KBM-7 (cell line): ENCODE data around the gene TBPL1.

Experiments used
- DNase-seq: peaks from one replicate; pipeline ENCODE4 v3.0.0-alpha.2; 2015
- in situ Hi-C: fragments of 300-500 bp; cut with MboI; formaldehyde crosslinking; loops from 2 replicates; pipeline ENCODE4 v1.14.3; 2020; ENCODE audit warnings: low sequenced_read_pairs, low pct_unique_long_range_greater_than_20kb, mixed read lengths

TBPL1 gene

GRCh38 chr6:133951227-133951626 lies 1.8 kb upstream of the TBPL1 start:
- DNase-seq = no peak

GRCh38 chr6:133951881-133952814 lies 876 bp upstream of the TBPL1 start:
- in situ Hi-C loops = no loop called here
- DNase-seq = peak; percentile 52

More at GRCh38 chr6:133951227-133951626, 1.8 kb upstream of the TBPL1 start:
- in situ Hi-C loops = no loop called here

DNA sequence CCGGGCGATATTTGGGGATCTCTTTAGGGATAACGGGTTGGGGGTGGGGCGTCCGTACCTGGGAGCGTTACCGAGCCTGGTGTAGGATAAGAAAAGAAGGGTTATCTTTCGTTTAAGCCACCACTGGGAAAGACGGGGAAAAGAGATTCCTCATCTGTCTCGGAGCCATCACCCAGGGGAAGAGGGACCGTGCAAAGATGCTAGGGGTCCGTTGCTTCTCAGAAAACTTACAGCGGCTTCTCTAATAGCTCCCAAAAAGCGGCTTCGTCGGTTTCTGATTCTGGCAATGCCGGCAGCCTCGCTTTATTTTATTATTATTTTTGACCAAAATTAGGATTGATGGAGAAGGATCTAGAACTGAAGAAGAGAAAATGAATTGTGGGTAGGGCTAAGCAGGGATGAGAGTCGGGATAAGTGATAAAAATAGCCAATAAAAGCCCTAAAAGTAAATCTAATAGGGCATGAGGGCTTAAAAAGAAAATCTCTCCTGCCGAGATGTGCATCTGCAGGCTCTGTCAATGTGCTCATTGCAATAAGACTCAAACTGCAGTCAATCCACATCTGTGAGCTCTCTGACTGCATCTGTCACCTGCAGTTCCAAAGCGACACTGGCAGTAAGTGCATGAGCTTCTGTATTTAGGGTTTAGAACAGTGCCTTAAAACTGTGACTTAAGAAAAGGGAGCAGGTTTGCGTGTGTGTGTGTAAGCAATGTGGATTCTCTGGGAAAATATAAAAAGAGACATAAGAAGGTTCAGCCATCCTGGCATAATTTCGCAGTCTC lies 801 bp downstream of the TBPL1 start:
- DNase-seq = no peak
- in situ Hi-C loops = no loop called here

GRCh38 chr6:133954657-133955576 lies 1.9 kb downstream of the TBPL1 start:
- in situ Hi-C loops = no loop called here
- DNase-seq = no peak

GRCh38 chr6:133955582-133956415 lies 2.8 kb downstream of the TBPL1 start:
- in situ Hi-C loops = no loop called here
- DNase-seq = no peak

DNA sequence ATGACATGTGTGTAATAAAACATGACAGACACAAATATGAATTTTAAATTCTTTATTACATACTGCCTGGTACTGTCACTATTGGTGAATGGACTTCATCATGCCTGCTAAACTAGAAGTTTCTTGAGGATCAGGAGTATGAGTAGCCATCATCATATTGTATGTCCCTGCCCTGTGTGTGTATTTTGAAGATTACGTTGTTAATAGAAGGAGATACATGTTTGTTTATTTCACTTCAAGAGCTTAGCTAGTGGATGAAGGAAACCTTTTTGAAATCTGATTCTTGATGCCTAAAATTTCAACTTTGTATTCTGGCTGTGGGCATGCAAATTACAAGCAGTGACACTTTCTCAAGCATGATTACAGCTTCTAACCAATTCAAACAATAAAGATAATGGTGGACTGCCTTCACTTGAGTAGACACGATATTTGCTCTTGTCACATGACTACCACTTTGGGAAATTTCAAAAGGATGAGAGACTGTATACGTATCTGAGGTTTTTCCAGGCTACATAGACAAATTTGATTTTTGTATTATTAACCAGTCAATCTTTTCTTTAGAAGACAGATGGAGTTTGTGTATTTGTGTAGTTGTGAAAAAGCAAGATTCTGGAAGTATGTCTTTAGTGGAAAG lies 3.5 kb downstream of the TBPL1 start:
- in situ Hi-C loops = no loop called here
- no peak for DNase-seq

DNA sequence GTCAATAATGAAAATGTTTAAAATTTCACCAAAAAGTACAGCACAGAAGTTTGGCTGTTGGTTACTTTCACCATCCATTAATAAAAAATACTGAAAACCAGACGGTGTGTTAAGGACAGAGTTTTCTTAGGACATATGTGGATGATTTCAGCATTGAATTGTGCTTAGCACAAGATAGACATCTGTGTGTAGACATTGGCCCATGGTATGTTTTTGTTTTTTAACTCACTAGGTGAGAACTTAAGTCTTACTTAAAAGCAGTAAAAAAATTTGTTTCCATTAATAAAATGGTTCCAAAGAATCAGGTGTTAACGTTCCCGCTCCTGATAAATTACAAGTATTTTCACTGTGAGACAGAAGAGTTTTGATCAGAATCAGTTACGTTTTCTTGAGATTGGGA lies 4.2 kb downstream of the TBPL1 start:
- no peak for DNase-seq
- in situ Hi-C loops = no loop called here

DNA sequence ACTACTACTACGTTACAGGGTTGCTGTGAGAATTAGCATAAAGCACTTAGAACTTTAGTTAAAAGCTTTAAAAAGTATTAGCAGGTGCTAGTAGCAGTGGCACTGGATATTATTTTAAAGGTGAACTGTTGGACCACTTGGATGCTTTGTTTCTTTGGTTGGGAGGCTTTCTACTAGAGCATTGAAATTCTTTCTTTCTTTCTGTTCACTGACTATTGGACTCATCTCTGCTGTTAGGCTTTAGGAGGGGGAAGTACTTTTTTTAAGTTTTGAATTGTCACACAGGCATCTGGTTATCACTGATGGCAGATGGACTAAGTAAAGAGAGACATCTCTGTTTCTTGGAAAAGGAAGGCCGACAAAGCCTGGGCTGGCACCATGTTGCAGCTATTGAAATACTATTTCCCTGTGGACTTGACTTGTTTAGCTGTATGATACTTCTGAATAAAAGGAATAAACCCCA lies 4.8 kb downstream of the TBPL1 start:
- peak; percentile 78 for DNase-seq
- in situ Hi-C loops = no loop called here

- in situ Hi-C loops = no loop called here
Measured at GRCh38 chr6:133958791-133959190, 5.8 kb downstream of the TBPL1 start.

GRCh38 chr6:133959667-133960368 lies 6.8 kb downstream of the TBPL1 start:
- DNase-seq = no peak
- in situ Hi-C loops = no loop called here

More at GRCh38 chr6:133958791-133959190, 5.8 kb downstream of the TBPL1 start:
- DNase-seq = no peak

DNA sequence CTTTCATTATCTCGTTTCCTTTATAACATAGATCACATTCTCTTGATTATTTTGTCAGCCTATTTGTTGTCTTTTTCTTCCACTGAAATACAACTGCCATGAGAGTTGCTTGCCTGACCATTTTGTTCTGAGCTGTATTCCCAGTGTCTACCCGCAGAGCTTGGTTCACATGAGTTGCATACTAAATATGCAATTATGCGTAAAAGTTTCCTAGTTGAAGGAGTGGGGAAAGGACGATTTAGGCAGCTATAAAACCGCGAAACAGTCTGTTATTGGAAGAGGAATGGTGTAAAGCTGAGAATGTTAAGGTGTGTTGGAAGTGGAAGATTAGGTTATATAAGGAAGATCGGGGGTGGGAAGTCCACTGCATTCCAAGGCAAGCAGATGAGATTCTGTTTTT lies 8.8 kb downstream of the TBPL1 start:
- in situ Hi-C loops = no loop called here
- no peak for DNase-seq

DNA sequence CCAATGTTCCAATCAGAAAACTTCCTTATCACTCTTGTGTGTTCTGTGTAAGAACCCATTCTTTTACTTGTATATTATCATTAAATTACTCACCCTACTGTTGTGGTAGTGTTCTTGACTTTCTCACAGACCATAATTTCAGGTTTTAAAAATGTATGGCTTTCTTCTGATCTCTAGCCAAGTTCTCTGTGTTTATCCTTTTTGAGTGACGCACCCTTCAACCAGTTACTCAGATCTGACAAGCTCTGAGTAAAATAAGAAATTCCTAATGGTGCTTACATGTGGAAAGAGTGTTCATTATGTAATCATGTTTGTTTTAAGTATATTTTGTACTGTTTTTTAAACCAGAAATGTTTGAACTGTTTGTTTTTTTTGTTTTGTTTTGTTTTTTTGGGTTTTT lies 11.0 kb downstream of the TBPL1 start:
- in situ Hi-C loops = no loop called here
- DNase-seq = no peak

DNA sequence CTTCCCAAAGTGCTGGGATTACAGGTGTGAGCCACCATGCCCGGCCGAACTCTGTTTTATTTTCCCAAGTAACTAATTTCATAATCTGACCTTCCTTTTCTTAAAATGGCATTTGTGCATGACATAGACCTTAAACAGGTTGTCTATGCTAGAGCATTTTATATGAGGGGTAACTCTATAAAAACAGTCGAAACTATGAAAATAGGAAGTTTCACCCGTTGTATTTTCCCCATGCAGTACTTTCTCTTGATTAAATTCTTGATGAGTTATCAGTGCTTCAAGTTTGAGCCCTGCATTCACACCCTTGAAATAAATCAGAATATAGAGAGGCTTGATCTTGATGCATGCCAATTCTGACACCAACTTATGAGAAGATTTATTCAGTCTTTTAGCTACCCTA lies 11.7 kb downstream of the TBPL1 start:
- in situ Hi-C loops = no loop called here

DNA sequence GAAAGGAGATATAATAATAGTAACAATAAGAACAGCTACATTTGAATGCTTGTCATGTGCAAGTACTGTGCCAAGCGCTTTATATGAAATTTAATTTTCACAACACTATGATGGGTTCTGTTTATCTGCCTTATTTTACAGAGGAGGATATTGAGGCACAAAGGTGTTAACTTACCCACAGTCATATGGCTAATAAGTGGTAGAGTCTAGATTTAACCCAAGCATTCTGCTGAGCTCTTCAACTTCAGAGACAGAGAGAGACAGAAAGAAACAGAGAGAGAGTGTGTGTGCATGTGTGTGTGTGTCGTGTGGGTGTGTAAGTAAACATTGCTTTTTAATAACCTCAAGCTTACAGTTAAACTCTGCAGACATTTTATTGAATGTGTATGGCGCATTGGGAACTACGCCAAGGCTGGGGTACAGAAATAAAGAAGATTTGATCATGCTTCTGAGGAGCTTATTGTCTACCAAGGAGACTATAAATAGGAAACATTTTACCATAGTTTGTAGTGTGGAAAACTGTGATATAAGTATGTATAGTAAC lies 12.9 kb downstream of the TBPL1 start:
- in situ Hi-C loops = no loop called here

More for the DNA sequence above, 11.7 kb downstream of the TBPL1 start:
- DNase-seq = no peak

GRCh38 chr6:133966654-133967329 lies 13.8 kb downstream of the TBPL1 start:
- in situ Hi-C loops = no loop called here

More for the DNA sequence above, 12.9 kb downstream of the TBPL1 start:
- DNase-seq = no peak

DNA sequence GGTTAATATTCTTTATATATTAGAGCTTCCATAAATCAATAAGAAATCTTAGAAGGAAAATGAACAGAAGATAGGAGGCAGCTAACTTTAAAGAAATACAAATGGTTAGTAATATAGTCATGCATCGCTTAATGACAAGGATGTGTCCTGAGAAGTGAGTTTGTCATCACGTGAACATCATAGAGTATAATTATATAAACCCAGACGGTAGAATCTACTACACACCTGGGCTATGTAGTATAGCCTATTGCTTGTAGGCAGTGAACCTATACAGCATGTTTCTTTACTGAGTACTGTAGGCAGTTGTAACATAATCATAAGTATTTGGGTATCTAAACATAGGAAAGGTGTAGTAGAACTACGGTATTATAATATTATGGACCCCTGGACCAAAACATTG lies 14.3 kb downstream of the TBPL1 start:
- in situ Hi-C loops = no loop called here
- no peak for DNase-seq

More at GRCh38 chr6:133966654-133967329, 13.8 kb downstream of the TBPL1 start:
- DNase-seq = no peak
